Measurements from ENCODE around the gene SRRT.
"Not testable (repeated sequence)": the region's sequence is repeated elsewhere in the genome, so short reads cannot be mapped to it uniquely, and the experiment has no call there.

Gene SRRT

GRCh38 chr7:100935381-100935780 is 60.5 kb downstream of the SRRT start:
- DNase-seq (ENCODE audit: low read depth, low spot score), result not testable (repeated sequence)

- not testable (repeated sequence) for DNase-seq (ENCODE audit: low read depth, low spot score)
These were observed 61.3 kb downstream of the SRRT start for GRCh38 chr7:100936167-100936566.
